H1 (cell line): ENCODE measurements around the gene RPS4Y2. TPM values are rescaled to one million over a fixed set of nuclear protein-coding genes. Genes with fewer than 3 reads are reported as not detected.

Experiments used
- CTCF ChIA-PET: fragments of 300-600 bp; sonication (Branson Sonifier 250); formaldehyde crosslinking; loops from one replicate; lab custom pipeline; 2021; ENCODE audit not compliant: partially characterized antibody; lab: Charles Lee
- POLR2A ChIA-PET: fragments of 300-600 bp; sonication (Branson Sonifier 250); formaldehyde crosslinking; loops from one replicate; lab custom pipeline; 2021; ENCODE audit warnings: inconsistent platforms; ENCODE audit not compliant: partially characterized antibody; lab: Charles Lee
- DNase-seq, 2 experiments: peaks; one replicate each; pipeline versions ENCODE4 v3.0.0 to v3.0.0-alpha.2; 2010 to 2022; ENCODE audit warnings: low spot score in 2 of 2, low read depth in 1 of 2, mixed read lengths in 1 of 2
- FAIRE-seq: peaks from 2 replicates; lab custom pipeline; 2011; peaks lifted over from hg19 to GRCh38; lab: Jason Lieb, UNC
- H2AFZ ChIP-seq: 2 replicates; pipeline ENCODE4 v1.8.1; 2012; ENCODE audit warnings: low read length, inconsistent platforms
- H2AK5ac ChIP-seq: 2 replicates; pipeline ENCODE4 v1.6.1; 2013; ENCODE audit warnings: low read depth, low read length
- H2BK120ac ChIP-seq: replicated peaks from 2 replicates; pipeline ENCODE3; 2013; ENCODE audit warnings: low read depth, low read length, inconsistent platforms
- H2BK12ac ChIP-seq: 2 replicates; pipeline ENCODE4 v1.6.1; 2013; ENCODE audit warnings: low read depth, low read length
- H2BK15ac ChIP-seq: 2 replicates; pipeline ENCODE4 v1.6.1; 2013; ENCODE audit warnings: low read length
- H2BK20ac ChIP-seq: 2 replicates; pipeline ENCODE4 v1.6.1; 2013; ENCODE audit warnings: low read length
- H2BK5ac ChIP-seq: 2 replicates; pipeline ENCODE4 v1.6.1; 2013; ENCODE audit warnings: low read depth, low read length
- H3K14ac ChIP-seq: 2 replicates; pipeline ENCODE4 v1.6.1; 2013; ENCODE audit warnings: inconsistent platforms; ENCODE audit not compliant: insufficient read length
- H3K18ac ChIP-seq: 2 replicates; pipeline ENCODE4 v1.6.1; 2013; ENCODE audit warnings: low read length; ENCODE audit errors: extremely low read depth
- H3K23ac ChIP-seq: 2 replicates; pipeline ENCODE4 v1.6.1; 2013; ENCODE audit warnings: inconsistent platforms; ENCODE audit not compliant: insufficient read length
- H3K23me2 ChIP-seq: 2 replicates; pipeline ENCODE4 v1.6.1; 2013; ENCODE audit warnings: low read depth, low read length
- H3K27ac ChIP-seq: 2 replicates; pipeline ENCODE4 v1.6.1; 2011; ENCODE audit warnings: low read depth, low read length, inconsistent platforms
- H3K27me3 ChIP-seq, 4 experiments: replicated peaks in 1 of 4; 1 replicate in 1 of 4; 2 replicates in 3 of 4; pipeline versions ENCODE4 v1.6.1 to v1.8.1; 2011 to 2013; ENCODE audit warnings: low read length in 3 of 4, mild to moderate bottlenecking in 3 of 4, inconsistent platforms in 2 of 4, mixed read lengths in 2 of 4, moderate library complexity in 1 of 4; ENCODE audit not compliant: control insufficient read depth in 3 of 4, insufficient read depth in 3 of 4; ENCODE audit errors: extremely low read depth in 1 of 4
- H3K36me3 ChIP-seq, 4 experiments: 2 replicates each; pipeline versions ENCODE4 v1.6.1 to v1.8.1; 2011 to 2013; ENCODE audit warnings: mild to moderate bottlenecking in 4 of 4, low read length in 3 of 4, moderate library complexity in 2 of 4, control low read depth in 1 of 4, inconsistent platforms in 1 of 4; ENCODE audit not compliant: insufficient read depth in 4 of 4, control insufficient read depth in 2 of 4
- H3K4ac ChIP-seq: replicated peaks from 2 replicates; pipeline ENCODE3; 2013; ENCODE audit warnings: low read length, low read depth, mixed read lengths, inconsistent platforms; ENCODE audit not compliant: insufficient read length
- H3K4me1 ChIP-seq, 4 experiments: replicated peaks in 1 of 4; 1 replicate in 1 of 4; 2 replicates in 3 of 4; pipeline versions ENCODE4 v1.6.1 to v1.8.1; 2011 to 2013; ENCODE audit warnings: low read length in 3 of 4, inconsistent platforms in 2 of 4, mixed read lengths in 1 of 4; ENCODE audit not compliant: insufficient read depth in 4 of 4, control insufficient read depth in 3 of 4
- H3K4me2 ChIP-seq, 2 experiments: 2 replicates each; pipeline versions ENCODE4 v1.6.1 to v1.8.1; 2011 to 2013; ENCODE audit warnings: low read depth in 2 of 2, low read length in 2 of 2, control low read depth in 1 of 2, inconsistent platforms in 1 of 2, mild to moderate bottlenecking in 1 of 2; ENCODE audit not compliant: insufficient read depth in 1 of 2
- H3K4me3 ChIP-seq, 4 experiments: fragments of 200-600, 300-600 bp in 1 of 4; sonication (generic), shearing (Covaris generic), sonication (Bioruptor Twin) in 1 of 4; 2 replicates each; pipeline versions ENCODE4 v1.5.1 to v1.8.1; 2011 to 2016; ENCODE audit warnings: low read length in 4 of 4, low read depth in 3 of 4, control low read depth in 2 of 4, inconsistent platforms in 2 of 4, mild to moderate bottlenecking in 2 of 4, mixed read lengths in 1 of 4, moderate library complexity in 1 of 4; ENCODE audit not compliant: insufficient read depth in 2 of 4; ENCODE audit errors: extremely low read depth in 1 of 4
- H3K56ac ChIP-seq: replicated peaks from 2 replicates; pipeline ENCODE3; 2013; ENCODE audit warnings: low read depth, mild to moderate bottlenecking, mixed read lengths, low read length, inconsistent platforms; ENCODE audit not compliant: insufficient read length
- H3K79me1 ChIP-seq: 2 replicates; pipeline ENCODE4 v1.6.1; 2013; ENCODE audit warnings: low read depth, low read length, control low read depth
- H3K79me2 ChIP-seq, 2 experiments: 2 replicates each; pipeline versions ENCODE4 v1.6.1 to v1.8.1; 2012 to 2013; ENCODE audit warnings: low read length in 2 of 2, mild to moderate bottlenecking in 2 of 2, inconsistent platforms in 1 of 2; ENCODE audit not compliant: insufficient read depth in 2 of 2, control insufficient read depth in 1 of 2
- H3K9ac ChIP-seq, 4 experiments: replicated peaks in 1 of 4; 1 replicate in 1 of 4; 2 replicates in 3 of 4; pipeline versions ENCODE4 v1.6.1 to v1.8.1; 2011 to 2013; ENCODE audit warnings: low read depth in 3 of 4, low read length in 3 of 4, control low read depth in 2 of 4, mild to moderate bottlenecking in 2 of 4, moderate library complexity in 2 of 4, inconsistent platforms in 1 of 4; ENCODE audit errors: extremely low read depth in 1 of 4
- H3K9me3 ChIP-seq, 2 experiments: 2 replicates each; pipeline versions ENCODE4 v1.6.1 to v1.8.1; 2012 to 2013; ENCODE audit warnings: mild to moderate bottlenecking in 2 of 2, moderate library complexity in 2 of 2, control low read depth in 1 of 2, inconsistent platforms in 1 of 2, low read depth in 1 of 2, low read length in 1 of 2, mixed read lengths in 1 of 2; ENCODE audit not compliant: insufficient read depth in 2 of 2
- H4K20me1 ChIP-seq, 2 experiments: replicated peaks in 1 of 2; 2 replicates each; pipeline versions ENCODE3 to v1.8.1; 2011 to 2013; ENCODE audit warnings: inconsistent platforms in 2 of 2, low read length in 2 of 2, mild to moderate bottlenecking in 1 of 2; ENCODE audit not compliant: insufficient read depth in 2 of 2, control insufficient read depth in 1 of 2
- H4K5ac ChIP-seq: 2 replicates; pipeline ENCODE4 v1.6.1; 2013; ENCODE audit warnings: low read length, low read depth, mixed read lengths, inconsistent platforms; ENCODE audit not compliant: insufficient read length
- H4K8ac ChIP-seq: 2 replicates; pipeline ENCODE4 v1.8.0; 2013; ENCODE audit warnings: mild to moderate bottlenecking, moderate library complexity, low read length, inconsistent platforms; ENCODE audit not compliant: insufficient read depth; ENCODE audit errors: extremely low read depth
- H4K91ac ChIP-seq: replicated peaks from 2 replicates; pipeline ENCODE3; 2013; ENCODE audit warnings: low read length, mixed read lengths, inconsistent platforms; ENCODE audit not compliant: insufficient read length
- ASH2L ChIP-seq: fragments of 200-600, 300-600 bp; sonication (generic); IDR thresholded peaks from one replicate; pipeline ENCODE4 v1.7.1; 2017; ENCODE audit warnings: low read length
- BACH1 ChIP-seq: IDR thresholded peaks from 2 replicates; pipeline ENCODE4 v1.6.1; 2012; ENCODE audit warnings: low read length, improper control_type of control experiment
- BCL11A ChIP-seq, 2 experiments: IDR thresholded peaks; one replicate each; pipeline ENCODE4 v1.6.1; 2011; ENCODE audit warnings: low read depth in 2 of 2, low read length in 2 of 2, mild to moderate bottlenecking in 2 of 2
- CHD2 ChIP-seq: IDR thresholded peaks from 2 replicates; pipeline ENCODE4 v1.6.1; 2012; ENCODE audit warnings: low read length, improper control_type of control experiment
- EGR1 ChIP-seq: IDR thresholded peaks from 2 replicates; pipeline ENCODE4 v1.6.1; 2011; ENCODE audit warnings: low read depth, low read length, borderline replicate concordance
- EP300 ChIP-seq, 2 experiments: IDR thresholded peaks; 1 replicate in 1 of 2; 2 replicates in 1 of 2; pipeline ENCODE4 v1.6.1; 2011 to 2012; ENCODE audit warnings: low read depth in 2 of 2, low read length in 2 of 2, mild to moderate bottlenecking in 2 of 2, borderline replicate concordance in 1 of 2, inconsistent platforms in 1 of 2, moderate library complexity in 1 of 2
- EZH2 ChIP-seq: fragments of 200-600 bp; sonication (generic); IDR thresholded peaks from 2 replicates; pipeline ENCODE4 v1.7.1; 2012; ENCODE audit warnings: low read depth, mild to moderate bottlenecking, moderate library complexity, low read length, inconsistent platforms; ENCODE audit not compliant: severe bottlenecking
- GABPA ChIP-seq: IDR thresholded peaks from 2 replicates; pipeline ENCODE4 v1.6.1; 2011; ENCODE audit warnings: mild to moderate bottlenecking, low read length, moderate library complexity, borderline replicate concordance; ENCODE audit not compliant: insufficient read depth
- HDAC2 ChIP-seq, 2 experiments: fragments of 300-600 bp in 1 of 2; sonication (generic) in 1 of 2; IDR thresholded peaks; 2 replicates each; pipeline ENCODE4 v1.6.1; 2011 to 2012; ENCODE audit warnings: low read depth in 2 of 2, low read length in 2 of 2, mild to moderate bottlenecking in 2 of 2, moderate library complexity in 2 of 2, borderline replicate concordance in 1 of 2, inconsistent platforms in 1 of 2
- JUND ChIP-seq: IDR thresholded peaks from 2 replicates; pipeline ENCODE4 v1.6.1; 2011; ENCODE audit warnings: mild to moderate bottlenecking, improper control_type of control experiment, low read length
- KDM1A ChIP-seq: fragments of 200-600, 300-600 bp; sonication (generic); IDR thresholded peaks from 2 replicates; pipeline ENCODE4 v1.7.1; 2016; ENCODE audit warnings: mild to moderate bottlenecking, low read length, borderline replicate concordance
- POLR2AphosphoS5 ChIP-seq: IDR thresholded peaks from 2 replicates; pipeline ENCODE4 v1.6.1; 2011; ENCODE audit warnings: low read depth, low read length
- RFX5 ChIP-seq: IDR thresholded peaks from 2 replicates; pipeline ENCODE4 v1.6.1; 2011; ENCODE audit warnings: low read depth, low read length, improper control_type of control experiment, borderline replicate concordance
- TEAD4 ChIP-seq: IDR thresholded peaks from 2 replicates; pipeline ENCODE4 v1.6.1; 2012; ENCODE audit warnings: low read depth, low read length, inconsistent platforms, mixed read lengths
- YY1 ChIP-seq: IDR thresholded peaks from 2 replicates; pipeline ENCODE4 v1.6.1; 2011; ENCODE audit warnings: low read depth, mild to moderate bottlenecking, low read length
- WGBS, 2 experiments: shearing (Covaris generic) in 1 of 2; methylation state at CpG; one replicate each; pipeline versions ENCODE4 v1.1.6 to v1.1.7; 2013 to 2015; ENCODE audit warnings: low lambda C conversion rate in 2 of 2, mixed read lengths in 2 of 2, inconsistent platforms in 1 of 2, low coverage in 1 of 2, missing lambda C conversion rate in 1 of 2; ENCODE audit not compliant: insufficient replicate concordance in 2 of 2, insufficient coverage in 1 of 2, insufficient read length in 1 of 2; ENCODE audit errors: extremely low coverage in 1 of 2, missing lambda C conversion rate in 1 of 2; 5-methylcytosine and 5-hydroxymethylcytosine counted together
- polyA plus RNA-seq, 7 experiments: library from polyadenylated mRNA; depleted of rRNA in 3 of 7; stranded (reverse) in 5 of 7; unstranded in 2 of 7; fragments of >200 nt in 5 of 7; fragments of 200-250 nt in 2 of 7; gene quantifications; 1 replicate in 5 of 7; 2 replicates in 1 of 7; 4 replicates in 1 of 7; pipeline versions ENCODE4 v1.2.1 to v1.2.3, GENCODE V29; 2011 to 2013; ENCODE audit warnings: missing spikeins in 2 of 7, mixed read lengths in 2 of 7
- total RNA-seq: library from RNA; stranded (reverse); fragmentation: NEBNext Ultra II Directional; extraction: Animal tissue kit (Norgen Biotek cat#: 25700); gene quantifications from 2 replicates; pipeline ENCODE4 v1.2.1, GENCODE V29; 2021

RPS4Y2 gene
- total and polyA plus RNA-seq, 2 of the 8 experiments (the other 6 are each of a cell fraction or from before 2014, with no cell fraction given), result not detected

- WGBS, 2 experiments, result 84% methylated on average over 2 of the region's 4 CpGs; no CpG with 5 or more reads in 1 of the 2 experiments
These were observed 41.5 kb upstream of the RPS4Y2 start for GRCh38 chrY:20714391-20714790.

More at GRCh38 chrY:20714391-20714790, 41.5 kb upstream of the RPS4Y2 start:
- Histone ChIP-seq H3K79me1 (no peaks in the 10 kb centered on the region), H3K23me2 (no peaks in the 10 kb centered on the region), H3K36me3 (no peaks in the 10 kb centered on the region), H4K8ac (no peak overlapping the region), H3K4me2 (no peak overlapping the region), H2AK5ac (no peak overlapping the region), H2BK5ac (no peak overlapping the region), H4K5ac (no peak overlapping the region), H4K20me1 (no peaks in the 10 kb centered on the region), H3K14ac (no peak overlapping the region), H3K9me3 (peaks cover 4 to 12% of the 10 kb centered on the region in 2 experiments; a peak in 2 of 4 replicates), H3K18ac (no peak overlapping the region), H3K79me2 (no peaks in the 10 kb centered on the region), H3K56ac (no peak overlapping the region), H2BK15ac (no peak overlapping the region), H3K27me3 (no peaks in the 10 kb centered on the region), H2BK12ac (no peak overlapping the region), H2BK20ac (no peak overlapping the region), H3K4me1 (no peaks in the 10 kb centered on the region), H3K4me3 (no peak overlapping the region), H2BK120ac (no peak overlapping the region), H3K9ac (no peak overlapping the region), H4K91ac (no peak overlapping the region), H3K23ac (no peak overlapping the region), H3K27ac (no peak overlapping the region), H2AFZ (no peak overlapping the region), H3K4ac (no peak overlapping the region)
- CTCF ChIA-PET, result no interaction called here
- TF ChIP-seq GABPA, result no peak
- TF ChIP-seq JUND, result no peak
- TF ChIP-seq POLR2AphosphoS5, result no peak
- no peak for TF ChIP-seq BCL11A (IDR thresholded peaks at IDR 0.05; ENCODE audit: low read depth in 2 of 2, low read length in 2 of 2)
- no peak for TF ChIP-seq ASH2L
- TF ChIP-seq BACH1, result no peak
- no peak for TF ChIP-seq HDAC2 (IDR thresholded peaks at IDR 0.05; ENCODE audit: borderline replicate concordance in 1 of 2, low read depth in 2 of 2, low read length in 2 of 2)
- no peak for TF ChIP-seq CHD2
- TF ChIP-seq EGR1, result no peak
- TF ChIP-seq EZH2, result no peak
- no peak for TF ChIP-seq TEAD4
- no peak for TF ChIP-seq KDM1A
- TF ChIP-seq EP300 (IDR thresholded peaks at IDR 0.05; ENCODE audit: borderline replicate concordance in 1 of 2, low read depth in 2 of 2, low read length in 2 of 2), result no peak
- no peak for TF ChIP-seq RFX5
- TF ChIP-seq YY1, result no peak
- FAIRE-seq, result no peak
- no peak for DNase-seq
- POLR2A ChIA-PET, result no interaction called here
